A549 (cell line): Measurements from ENCODE around the gene MSI2. TPM values are rescaled to one million over a fixed set of nuclear protein-coding genes. Genes with fewer than 3 reads are reported as not detected.

ENCODE experiments used
- ATAC-seq, 2 experiments: fragments of 200-7000 bp in 1 of 2; fragments of >200 bp in 1 of 2; cut with Nextera tagmentation in 1 of 2; cut with Tn5 transposase in 1 of 2; 3 replicates each; pipeline versions ENCODE4 v1.8.0 to v1.9.1; 2018 to 2020; ENCODE audit warnings: mild to moderate bottlenecking in 1 of 2, moderate library complexity in 1 of 2
- CTCF ChIA-PET: fragments of 300-600 bp; sonication (Branson Sonifier 250); formaldehyde crosslinking; extraction: SDS; loops from one replicate; lab custom pipeline; 2021; ENCODE audit warnings: antibody characterized with exemption, inconsistent platforms; lab: Yijun Ruan, JAX
- POLR2A ChIA-PET: fragments of 350-600 bp; formaldehyde crosslinking; extraction: SDS; loops from one replicate; lab custom pipeline; 2021; ENCODE audit warnings: antibody characterized with exemption, inconsistent platforms; lab: Yijun Ruan, JAX
- DNase-seq, 2 experiments: peaks; one replicate each; pipeline versions ENCODE4 v3.0.0 to v3.0.0-alpha.2; 2011 to 2016; ENCODE audit warnings: low read depth in 1 of 2, low spot score in 1 of 2
- FAIRE-seq: peaks from 2 replicates; lab custom pipeline; 2011; peaks lifted over from hg19 to GRCh38; lab: Jason Lieb, UNC
- H3K27ac ChIP-seq, 2 experiments: fragments of >200 bp; sonication (Bioruptor Twin); formaldehyde crosslinking; 3 replicates each; pipeline ENCODE4 v1.5.1; 2016 to 2017
- H3K4me1 ChIP-seq: fragments of >200 bp; sonication (Bioruptor Twin); formaldehyde crosslinking; 3 replicates; pipeline ENCODE4 v1.6.1; 2016
- H3K4me2 ChIP-seq: fragments of >200 bp; sonication (Bioruptor Twin); formaldehyde crosslinking; 3 replicates; pipeline ENCODE4 v1.6.1; 2016
- H3K4me3 ChIP-seq: fragments of >200 bp; sonication (Bioruptor Twin); formaldehyde crosslinking; 3 replicates; pipeline ENCODE4 v1.5.1; 2016
- H3K9me3 ChIP-seq: fragments of >200 bp; sonication (Bioruptor Twin); formaldehyde crosslinking; 3 replicates; pipeline ENCODE4 v1.6.1; 2016
- CBX2 ChIP-seq: fragments of 200-600 bp; sonication (generic); IDR thresholded peaks from 2 replicates; pipeline ENCODE4 v1.6.1; 2016; ENCODE audit warnings: low read depth, mild to moderate bottlenecking, borderline replicate concordance
- CEBPB ChIP-seq, 2 experiments: fragments of >200 bp in 1 of 2; sonication (Bioruptor Twin) in 1 of 2; formaldehyde crosslinking in 1 of 2; IDR thresholded peaks; 2 replicates each; pipeline ENCODE4 v1.6.1; 2012 to 2016
- EHMT2 ChIP-seq: fragments of 200-600 bp; sonication (generic); IDR thresholded peaks from 2 replicates; pipeline ENCODE4 v1.6.1; 2016; ENCODE audit warnings: antibody characterized with exemption, low read depth, mild to moderate bottlenecking, moderate library complexity
- FOXS1 ChIP-seq: fragments of 250-450 bp; sonication (Bioruptor Pico); IDR thresholded peaks from 2 replicates; pipeline ENCODE4 v1.5.0; 2020; ENCODE audit warnings: mild to moderate bottlenecking, moderate library complexity
- HDAC2 ChIP-seq: fragments of 200-600 bp; sonication (generic); IDR thresholded peaks from 2 replicates; pipeline ENCODE4 v1.6.1; 2016
- HOXA7 ChIP-seq: fragments of 250-450 bp; sonication (Bioruptor Pico); IDR thresholded peaks from 2 replicates; pipeline ENCODE4 v1.5.0; 2020; ENCODE audit warnings: mild to moderate bottlenecking, moderate library complexity
- JUN ChIP-seq, 2 experiments: fragments of >200 bp; sonication (Bioruptor Twin); formaldehyde crosslinking; IDR thresholded peaks; 2 replicates in 1 of 2; 3 replicates in 1 of 2; pipeline ENCODE4 v1.6.1; 2016 to 2017
- KDM1A ChIP-seq: fragments of 200-600 bp; sonication (generic); IDR thresholded peaks from 2 replicates; pipeline ENCODE4 v1.6.1; 2016; ENCODE audit warnings: low read depth, mild to moderate bottlenecking
- MAFK ChIP-seq: fragments of 450-650 bp; IDR thresholded peaks from 2 replicates; pipeline ENCODE4 v1.6.1; 2014; ENCODE audit not compliant: partially characterized antibody
- MAZ ChIP-seq: fragments of 150-350 bp; IDR thresholded peaks from 2 replicates; pipeline ENCODE4 v1.6.1; 2014; ENCODE audit warnings: antibody characterized with exemption, low read depth, low read length, borderline replicate concordance
- MYC ChIP-seq: IDR thresholded peaks from 2 replicates; pipeline ENCODE4 v1.6.1; 2012; ENCODE audit warnings: mild to moderate bottlenecking, inconsistent platforms, low read length, improper control_type of control experiment, borderline replicate concordance
- RFX5 ChIP-seq: fragments of 450-650 bp; IDR thresholded peaks from 2 replicates; pipeline ENCODE4 v1.7.1; 2014; ENCODE audit warnings: antibody characterized with exemption, mild to moderate bottlenecking, moderate library complexity
- RNF2 ChIP-seq: fragments of 200-600 bp; sonication (generic); IDR thresholded peaks from 2 replicates; pipeline ENCODE4 v1.6.1; 2016; ENCODE audit warnings: low read depth, mild to moderate bottlenecking, antibody characterized with exemption, moderate library complexity, borderline replicate concordance
- SMC3 ChIP-seq: fragments of >200 bp; sonication (Bioruptor Twin); formaldehyde crosslinking; IDR thresholded peaks from 3 replicates; pipeline ENCODE4 v1.6.1; 2018; ENCODE audit warnings: inconsistent platforms
- TP53 ChIP-seq: fragments of 250-450 bp; sonication (Bioruptor Pico); IDR thresholded peaks from 2 replicates; pipeline ENCODE4 v1.5.0; 2021; ENCODE audit warnings: mild to moderate bottlenecking, moderate library complexity
- ZC3H11A ChIP-seq: fragments of 450-650 bp; IDR thresholded peaks from 2 replicates; pipeline ENCODE4 v1.6.1; 2014; ENCODE audit warnings: antibody characterized with exemption, mild to moderate bottlenecking
- ZNF302 ChIP-seq: fragments of 250-450 bp; sonication (Bioruptor Pico); IDR thresholded peaks from 2 replicates; pipeline ENCODE4 v1.9.0; 2021; ENCODE audit warnings: inconsistent platforms, mild to moderate bottlenecking, moderate library complexity
- WGBS: methylation state at CpG from one replicate; pipeline ENCODE4 v1.1.6; 2017; ENCODE audit errors: missing lambda C conversion rate; 5-methylcytosine and 5-hydroxymethylcytosine counted together
- polyA plus RNA-seq, 4 experiments: library from polyadenylated mRNA; depleted of rRNA in 3 of 4; stranded (reverse); fragments of >200 nt; fragmentation: RNase III in 1 of 4; extraction: RNeasy Plus Mini Kit Qiagen cat#74134 plus additional on column Dnase treatment in 1 of 4; gene quantifications; 2 replicates in 3 of 4; 3 replicates in 1 of 4; pipeline ENCODE4 v1.2.3, GENCODE V29; 2011 to 2017
- TF ChIP-seq, protein P1 (sequence below): fragments of >200 bp; sonication (Bioruptor Twin); formaldehyde crosslinking; IDR thresholded peaks from 3 replicates; pipeline ENCODE4 v1.6.1; 2016
- TF ChIP-seq, protein P2 (sequence below): IDR thresholded peaks from 2 replicates; pipeline ENCODE4 v1.6.1; 2012
- TF ChIP-seq, protein P3 (sequence below): fragments of >200 bp; sonication (Bioruptor Twin); formaldehyde crosslinking; IDR thresholded peaks from 2 replicates; pipeline ENCODE4 v1.6.1; 2016
- TF ChIP-seq, protein P4 (sequence below): fragments of 250-450 bp; sonication (Bioruptor Pico); IDR thresholded peaks from 2 replicates; pipeline ENCODE4 v1.5.0; 2020; ENCODE audit warnings: low read depth, mild to moderate bottlenecking, moderate library complexity

The MSI2 gene
- polyA plus RNA-seq, 2 of the 4 experiments (the other 2 are of a cell fraction): 43.6 to 44.4 TPM

DNA sequence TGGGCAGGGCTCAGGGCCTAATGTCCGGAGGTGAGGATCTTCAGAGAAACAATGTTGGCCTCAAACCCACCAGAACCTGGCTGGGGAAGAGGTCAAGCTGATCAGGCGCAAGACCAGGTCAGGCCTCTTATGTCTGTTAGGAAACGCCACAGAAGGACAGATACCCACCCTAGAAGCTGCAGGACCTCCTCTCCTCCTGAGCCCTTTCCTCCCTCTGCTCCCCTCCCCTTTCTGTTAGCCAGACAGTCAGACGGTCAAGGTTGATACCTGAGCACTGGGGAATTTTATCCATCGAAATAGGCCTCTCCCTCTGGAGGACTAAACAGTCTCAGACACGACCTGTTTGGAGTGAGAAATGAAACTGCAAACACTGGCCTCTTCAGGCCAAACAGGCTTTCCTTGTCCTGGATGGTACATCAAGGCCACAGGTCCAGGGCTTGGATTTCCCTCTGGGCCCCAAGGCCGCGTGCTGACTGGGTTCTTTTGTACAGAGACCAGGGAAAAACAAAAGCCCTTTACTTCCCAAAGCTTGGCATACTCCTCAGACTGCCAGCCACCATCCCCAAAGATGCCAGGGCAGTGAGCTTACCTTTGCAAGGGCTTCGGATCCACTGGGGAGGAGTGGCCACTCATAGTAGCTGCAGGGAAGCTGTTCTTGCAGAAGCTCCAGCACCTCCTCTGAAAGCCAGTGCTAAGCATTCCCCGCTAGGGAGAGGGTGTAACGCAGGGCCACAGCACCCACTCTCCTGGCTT, 353.0 kb downstream of the MSI2 start:
- FAIRE-seq (no peak), DNase-seq (no peak), ATAC-seq (peak in 1 of 2 experiments; percentile 11; a peak in 1 of 6 replicates)
- TF ChIP-seq RFX5 (no peak), JUN (IDR thresholded peaks at IDR 0.05) (no peak), MAZ (no peak), EHMT2 (no peak), TP53 (CRISPR knock-in tag) (no peak), CEBPB (IDR thresholded peaks at IDR 0.05) (no peak), RNF2 (no peak)
- TF ChIP-seq, protein P1, sequence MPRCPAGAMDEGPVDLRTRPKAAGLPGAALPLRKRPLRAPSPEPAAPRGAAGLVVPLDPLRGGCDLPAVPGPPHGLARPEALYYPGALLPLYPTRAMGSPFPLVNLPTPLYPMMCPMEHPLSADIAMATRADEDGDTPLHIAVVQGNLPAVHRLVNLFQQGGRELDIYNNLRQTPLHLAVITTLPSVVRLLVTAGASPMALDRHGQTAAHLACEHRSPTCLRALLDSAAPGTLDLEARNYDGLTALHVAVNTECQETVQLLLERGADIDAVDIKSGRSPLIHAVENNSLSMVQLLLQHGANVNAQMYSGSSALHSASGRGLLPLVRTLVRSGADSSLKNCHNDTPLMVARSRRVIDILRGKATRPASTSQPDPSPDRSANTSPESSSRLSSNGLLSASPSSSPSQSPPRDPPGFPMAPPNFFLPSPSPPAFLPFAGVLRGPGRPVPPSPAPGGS: no peak
- TF ChIP-seq, protein P2, sequence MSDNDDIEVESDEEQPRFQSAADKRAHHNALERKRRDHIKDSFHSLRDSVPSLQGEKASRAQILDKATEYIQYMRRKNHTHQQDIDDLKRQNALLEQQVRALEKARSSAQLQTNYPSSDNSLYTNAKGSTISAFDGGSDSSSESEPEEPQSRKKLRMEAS: no peak
- TF ChIP-seq, protein P3, sequence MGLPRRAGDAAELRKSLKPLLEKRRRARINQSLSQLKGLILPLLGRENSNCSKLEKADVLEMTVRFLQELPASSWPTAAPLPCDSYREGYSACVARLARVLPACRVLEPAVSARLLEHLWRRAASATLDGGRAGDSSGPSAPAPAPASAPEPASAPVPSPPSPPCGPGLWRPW: no peak
- TF ChIP-seq, protein P4, sequence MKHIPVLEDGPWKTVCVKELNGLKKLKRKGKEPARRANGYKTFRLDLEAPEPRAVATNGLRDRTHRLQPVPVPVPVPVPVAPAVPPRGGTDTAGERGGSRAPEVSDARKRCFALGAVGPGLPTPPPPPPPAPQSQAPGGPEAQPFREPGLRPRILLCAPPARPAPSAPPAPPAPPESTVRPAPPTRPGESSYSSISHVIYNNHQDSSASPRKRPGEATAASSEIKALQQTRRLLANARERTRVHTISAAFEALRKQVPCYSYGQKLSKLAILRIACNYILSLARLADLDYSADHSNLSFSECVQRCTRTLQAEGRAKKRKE (CRISPR knock-in tag): no peak
- Histone ChIP-seq H3K4me3 (no peak overlapping the region), H3K9me3 (no peaks in the 10 kb centered on the region), H3K4me1 (peaks cover 14% of the 10 kb centered on the region), H3K4me2 (no peak overlapping the region), H3K27ac (no peak overlapping the region)
- ChIA-PET POLR2A (interaction anchor here (0.6 kb wide), 1 partner anchor 22 kb away, joined by 3 read pairs; no protein-coding TSS in a partner anchor), CTCF (interaction anchor here (0.9 to 8.6 kb wide), 5 partner anchors 11 to 138 kb away, joined by 3 to 58 read pairs (median 4); no protein-coding TSS in a partner anchor)
- 87% methylated on average over 11 of the region's 11 CpGs for WGBS

DNA sequence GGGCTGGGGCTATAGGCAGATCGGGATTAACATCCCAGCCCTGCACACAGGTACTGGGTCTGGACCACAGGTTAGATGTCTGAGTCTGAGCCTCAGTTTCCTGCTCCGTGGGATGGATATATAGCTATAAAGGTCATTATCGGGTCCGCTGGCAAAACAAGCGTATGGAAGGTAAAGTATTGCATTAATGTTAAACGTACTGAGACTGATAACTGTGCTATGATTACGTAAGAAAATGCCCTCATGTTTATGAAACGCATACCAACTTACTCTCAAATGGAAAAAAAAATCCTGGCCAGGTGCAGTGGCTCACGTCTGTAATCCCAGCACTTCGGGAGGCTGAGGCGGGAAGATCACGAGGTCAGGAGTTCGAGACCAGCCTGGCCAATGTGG, 353.6 kb downstream of the MSI2 start:
- H3K4me1 ChIP-seq: peaks cover 8% of the 10 kb centered on the region
- ChIA-PET POLR2A (interaction anchor here (0.6 kb wide), 1 partner anchor 23 kb away, joined by 3 read pairs; no protein-coding TSS in a partner anchor), CTCF (interaction anchor here (0.9 to 8.6 kb wide), 4 partner anchors 12 to 138 kb away, joined by 3 to 58 read pairs (median 4); no protein-coding TSS in a partner anchor)
- H3K4me2 ChIP-seq: no peak overlapping the region
- no peak for FAIRE-seq
- TF ChIP-seq HOXA7: no peak
- no peak for TF ChIP-seq MAFK
- TF ChIP-seq FOXS1: no peak
- no peak for TF ChIP-seq CBX2
- no peak for TF ChIP-seq SMC3
- no peak for TF ChIP-seq ZC3H11A
- TF ChIP-seq MYC: no peak
- no peak for TF ChIP-seq HDAC2
- TF ChIP-seq ZNF302: no peak
- no peak for TF ChIP-seq KDM1A
- H3K27ac ChIP-seq: no peak overlapping the region
- WGBS: 91% methylated on average over 13 of the region's 13 CpGs
- H3K4me3 ChIP-seq: no peak overlapping the region
- no peaks in the 10 kb centered on the region for H3K9me3 ChIP-seq
- ATAC-seq: no peak
- no peak for DNase-seq
